ENCODE data around the gene NTN1. TPM values are rescaled to one million over a fixed set of nuclear protein-coding genes. Genes with fewer than 3 reads are reported as not detected.
A peak's percentile ranks its signal among the peaks of the same experiment; 100 is the strongest.

Gene NTN1
- total RNA-seq, 2 experiments from 2014 or later: 0.28 TPM; not detected in 1

DNA sequence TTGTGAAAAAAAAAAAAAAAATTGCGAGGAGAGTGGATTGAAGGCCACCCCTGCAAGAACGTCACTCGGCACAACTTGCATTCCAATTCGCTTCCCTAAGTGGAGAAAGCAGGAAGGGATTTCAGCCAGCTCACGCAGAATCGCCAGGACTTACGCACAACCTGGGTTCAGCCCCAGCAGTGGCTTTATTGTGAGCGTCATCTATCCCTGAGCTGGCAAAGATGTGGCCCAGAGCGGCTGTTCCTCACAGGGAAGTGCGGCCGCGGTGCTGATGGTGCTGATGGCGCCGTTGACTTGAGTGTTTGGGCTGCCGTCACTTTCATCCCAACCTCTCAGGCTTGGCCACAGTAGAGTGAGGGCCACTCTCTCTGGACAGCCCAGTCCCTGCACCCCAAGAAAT, 197.6 kb downstream of the NTN1 start:
- CTCF ChIA-PET: no interaction called here
- H3K27ac Mint-ChIP-seq: no peak overlapping the region

DNA sequence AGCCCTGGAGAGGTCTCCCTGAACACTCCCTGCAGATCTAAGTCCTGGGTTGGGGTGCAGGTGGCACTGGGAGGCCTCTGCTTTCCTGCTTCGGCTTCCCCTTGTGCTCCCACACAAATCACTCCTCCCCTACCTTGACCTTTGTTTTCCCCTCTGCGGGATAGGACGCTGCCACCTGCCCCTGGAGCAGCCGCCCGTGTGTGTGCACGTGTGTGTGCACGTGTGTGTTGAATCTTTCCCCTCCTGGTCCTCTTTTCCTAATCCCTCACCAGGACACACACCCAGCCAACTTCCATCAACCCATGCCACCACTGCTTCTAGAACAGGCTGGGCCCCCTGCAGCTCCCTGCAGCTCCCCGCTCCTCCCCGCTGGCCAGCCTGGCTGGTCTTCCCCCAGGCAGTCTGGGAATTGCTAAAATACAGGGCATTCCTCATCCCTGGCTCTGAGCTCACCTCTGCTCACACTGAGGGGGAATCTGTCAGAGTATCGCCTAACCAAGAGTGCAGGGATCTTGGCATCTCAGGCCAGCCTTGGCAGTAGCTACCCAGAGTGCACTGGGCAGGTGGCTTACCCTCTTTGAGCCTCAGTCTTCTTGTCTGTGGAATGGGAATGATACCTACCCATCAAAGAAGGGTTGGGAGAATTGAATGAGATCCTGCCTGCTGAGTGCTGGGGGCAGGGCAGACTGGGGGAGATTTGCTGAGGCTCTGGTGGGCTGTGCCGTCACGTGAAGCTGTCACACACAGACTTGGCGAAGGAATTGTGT, 198.5 kb downstream of the NTN1 start:
- DNase-seq: no peak
- Mint-ChIP-seq H3K27me3 (no peaks in the 10 kb centered on the region), H3K9me3 (ENCODE audit: low read depth) (peaks cover 15% of the 10 kb centered on the region), H3K27ac (no peak overlapping the region), H3K36me3 (no peaks in the 10 kb centered on the region), H3K4me3 (no peak overlapping the region), H3K4me1 (no peaks in the 10 kb centered on the region)
- no peak for ATAC-seq
- CTCF ChIA-PET: no interaction called here

More for the DNA sequence above, 197.6 kb downstream of the NTN1 start:
- ATAC-seq: no peak
- DNase-seq: no peak
- no peak overlapping the region for H3K4me3 Mint-ChIP-seq
- no peaks in the 10 kb centered on the region for H3K4me1 Mint-ChIP-seq
- H3K36me3 Mint-ChIP-seq: no peaks in the 10 kb centered on the region
- H3K27me3 Mint-ChIP-seq: no peaks in the 10 kb centered on the region
- H3K9me3 Mint-ChIP-seq (ENCODE audit: low read depth): peaks cover 15% of the 10 kb centered on the region

DNA sequence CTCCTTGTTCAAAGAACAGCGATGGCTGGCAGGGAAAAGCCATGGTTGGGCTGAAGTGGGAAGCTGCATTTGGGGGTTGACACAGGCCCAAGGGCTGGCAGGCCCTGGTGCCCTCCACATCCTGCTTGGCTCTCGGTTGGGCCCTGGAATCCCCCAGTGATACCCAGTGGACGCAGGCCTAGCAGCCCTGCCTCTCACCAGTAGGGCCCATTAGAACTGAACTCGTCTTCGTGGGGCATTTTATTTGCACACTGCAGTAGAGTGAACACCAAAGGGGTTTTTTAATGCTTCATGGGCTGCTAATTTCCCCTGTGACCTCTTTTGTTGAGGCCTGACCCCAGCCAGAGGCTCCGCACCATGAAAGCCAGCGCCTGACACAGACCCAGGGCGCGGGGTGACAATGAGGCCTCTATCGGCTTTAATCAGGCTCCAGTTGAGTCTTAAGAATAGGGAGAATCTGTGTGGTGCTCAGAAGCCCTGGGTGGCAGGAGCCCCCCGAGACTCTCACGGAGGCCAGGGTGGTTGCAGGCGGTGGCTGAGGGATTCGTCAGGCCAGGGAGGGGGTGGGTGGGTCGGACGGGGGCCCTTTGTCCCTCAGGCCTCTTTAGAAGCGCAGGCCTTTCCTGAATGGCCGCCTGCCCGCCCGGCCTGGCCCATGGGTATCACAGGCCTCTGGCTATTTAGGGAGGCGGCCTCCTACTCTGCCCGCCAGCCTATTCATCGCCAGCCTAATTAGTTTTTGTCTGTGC, 199.3 kb downstream of the NTN1 start:
- Mint-ChIP-seq H3K4me3 (no peak overlapping the region), H3K9me3 (ENCODE audit: low read depth) (peaks cover 10% of the 10 kb centered on the region), H3K36me3 (no peaks in the 10 kb centered on the region), H3K27ac (no peak overlapping the region), H3K4me1 (no peaks in the 10 kb centered on the region), H3K27me3 (no peaks in the 10 kb centered on the region)
- DNase-seq: no peak
- CTCF ChIA-PET: no interaction called here
- ATAC-seq: no peak

DNA sequence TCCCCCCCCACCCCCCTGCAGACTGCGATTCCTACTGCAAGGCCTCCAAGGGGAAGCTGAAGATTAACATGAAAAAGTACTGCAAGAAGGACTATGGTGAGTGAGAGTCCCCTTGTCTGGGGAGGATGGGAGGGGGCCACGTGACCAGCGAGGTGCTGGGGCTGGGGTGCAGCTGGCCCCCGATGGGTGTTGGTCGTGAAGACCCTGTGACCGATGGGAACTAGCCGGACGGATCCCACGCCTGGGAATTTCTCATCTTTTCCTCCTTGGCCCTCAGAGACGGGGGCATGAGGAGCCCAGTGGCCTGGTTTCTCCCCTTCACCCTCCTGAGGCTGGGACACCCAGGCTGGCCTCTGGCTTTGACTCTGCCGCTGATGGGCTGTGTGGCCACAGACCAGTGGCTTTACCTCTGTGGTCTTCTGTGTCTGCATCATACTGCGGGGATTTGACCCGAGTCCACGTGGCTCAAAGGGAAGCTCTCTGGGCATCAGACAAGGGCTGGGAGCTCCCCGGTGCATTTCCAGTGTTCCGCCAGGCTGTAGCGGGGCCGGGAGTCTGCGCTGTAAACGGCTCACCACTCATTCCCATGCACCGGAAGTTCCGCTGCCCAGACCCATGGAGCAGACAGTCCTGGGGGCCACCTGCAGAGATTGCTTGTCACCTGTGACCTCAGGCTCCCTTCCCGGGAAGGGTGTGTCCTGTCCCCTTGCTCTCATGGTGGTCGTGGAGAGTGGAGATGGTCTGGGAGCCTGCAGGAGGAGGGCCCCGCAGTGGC, 200.0 kb downstream of the NTN1 start:
- no peak for ATAC-seq
- H3K27ac Mint-ChIP-seq: no peak overlapping the region
- H3K36me3 Mint-ChIP-seq: no peaks in the 10 kb centered on the region
- no peaks in the 10 kb centered on the region for H3K27me3 Mint-ChIP-seq
- no peaks in the 10 kb centered on the region for H3K4me1 Mint-ChIP-seq
- CTCF ChIA-PET: no interaction called here
- no peak for DNase-seq
- H3K4me3 Mint-ChIP-seq: no peak overlapping the region
- peaks cover 3% of the 10 kb centered on the region for H3K9me3 Mint-ChIP-seq (ENCODE audit: low read depth)

DNA sequence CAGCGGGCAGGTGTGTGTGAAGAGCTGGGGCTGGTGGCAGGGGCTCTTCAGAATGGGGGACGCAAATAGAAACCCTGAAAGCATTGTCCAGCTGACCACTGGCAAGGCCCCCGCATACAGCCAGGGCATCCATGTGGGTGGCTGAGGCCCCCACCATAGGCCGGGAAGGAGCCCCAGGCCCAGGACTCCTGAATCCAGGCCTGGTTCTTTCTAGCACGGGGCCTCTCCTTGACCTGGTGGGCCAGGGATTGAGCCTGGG, 200.5 kb downstream of the NTN1 start:
- no peaks in the 10 kb centered on the region for H3K27me3 Mint-ChIP-seq
- no peak for ATAC-seq
- no peak for DNase-seq
- H3K27ac Mint-ChIP-seq: no peak overlapping the region
- CTCF ChIA-PET: no interaction called here
- no peak overlapping the region for H3K4me3 Mint-ChIP-seq
- H3K9me3 Mint-ChIP-seq (ENCODE audit: low read depth): peaks cover 2% of the 10 kb centered on the region
- H3K36me3 Mint-ChIP-seq: no peaks in the 10 kb centered on the region
- no peaks in the 10 kb centered on the region for H3K4me1 Mint-ChIP-seq

DNA sequence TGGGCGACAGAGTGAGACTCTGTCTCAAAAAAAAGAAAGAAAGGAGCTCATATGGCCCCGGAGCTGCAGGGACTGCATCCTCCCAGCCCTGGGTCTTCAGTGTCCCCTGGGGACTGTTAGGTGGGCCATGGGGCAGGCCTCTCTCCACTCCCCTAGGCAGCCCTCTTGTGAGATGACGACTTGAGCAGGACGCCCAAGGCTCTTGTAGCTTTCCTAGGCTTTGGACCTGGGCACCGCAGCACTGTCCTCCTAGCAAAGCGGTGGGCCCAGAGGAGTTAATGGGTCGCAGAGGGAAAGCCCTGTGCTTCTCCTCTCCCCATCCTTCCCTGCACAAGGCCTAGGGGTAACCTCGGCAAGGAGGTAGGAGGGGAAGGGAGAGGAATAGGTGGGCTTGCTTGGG, 202.2 kb downstream of the NTN1 start:
- Mint-ChIP-seq H3K27me3 (no peaks in the 10 kb centered on the region), H3K4me3 (no peak overlapping the region), H3K9me3 (ENCODE audit: low read depth) (no peaks in the 10 kb centered on the region), H3K36me3 (no peaks in the 10 kb centered on the region), H3K27ac (no peak overlapping the region), H3K4me1 (no peaks in the 10 kb centered on the region)
- ATAC-seq: no peak
- CTCF ChIA-PET: no interaction called here
- DNase-seq: no peak

DNA sequence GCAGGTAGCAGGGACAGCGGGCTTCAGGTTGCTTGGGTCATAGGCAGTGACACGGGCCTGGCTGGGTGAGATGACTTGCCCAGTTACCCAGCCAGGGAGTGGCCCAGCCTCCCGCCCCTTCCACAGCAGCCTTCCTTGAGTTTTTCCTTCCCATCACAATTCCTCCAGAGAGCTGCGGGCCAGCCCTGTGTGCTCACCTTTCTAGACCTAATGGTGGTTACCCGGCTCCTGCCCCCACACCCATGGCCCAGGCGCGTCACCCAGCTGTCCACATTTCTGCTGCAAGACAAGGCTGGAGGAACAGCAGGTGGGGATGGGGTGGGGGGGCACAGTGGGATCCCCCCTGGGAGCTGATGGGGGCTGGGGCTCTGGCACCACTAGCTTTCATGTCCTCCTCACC, 203.2 kb downstream of the NTN1 start:
- DNase-seq: no peak
- no peak overlapping the region for H3K27ac Mint-ChIP-seq
- H3K9me3 Mint-ChIP-seq (ENCODE audit: low read depth): no peaks in the 10 kb centered on the region
- H3K36me3 Mint-ChIP-seq: no peaks in the 10 kb centered on the region
- no peaks in the 10 kb centered on the region for H3K27me3 Mint-ChIP-seq
- no peak for ATAC-seq
- H3K4me3 Mint-ChIP-seq: no peak overlapping the region
- CTCF ChIA-PET: no interaction called here
- no peaks in the 10 kb centered on the region for H3K4me1 Mint-ChIP-seq

DNA sequence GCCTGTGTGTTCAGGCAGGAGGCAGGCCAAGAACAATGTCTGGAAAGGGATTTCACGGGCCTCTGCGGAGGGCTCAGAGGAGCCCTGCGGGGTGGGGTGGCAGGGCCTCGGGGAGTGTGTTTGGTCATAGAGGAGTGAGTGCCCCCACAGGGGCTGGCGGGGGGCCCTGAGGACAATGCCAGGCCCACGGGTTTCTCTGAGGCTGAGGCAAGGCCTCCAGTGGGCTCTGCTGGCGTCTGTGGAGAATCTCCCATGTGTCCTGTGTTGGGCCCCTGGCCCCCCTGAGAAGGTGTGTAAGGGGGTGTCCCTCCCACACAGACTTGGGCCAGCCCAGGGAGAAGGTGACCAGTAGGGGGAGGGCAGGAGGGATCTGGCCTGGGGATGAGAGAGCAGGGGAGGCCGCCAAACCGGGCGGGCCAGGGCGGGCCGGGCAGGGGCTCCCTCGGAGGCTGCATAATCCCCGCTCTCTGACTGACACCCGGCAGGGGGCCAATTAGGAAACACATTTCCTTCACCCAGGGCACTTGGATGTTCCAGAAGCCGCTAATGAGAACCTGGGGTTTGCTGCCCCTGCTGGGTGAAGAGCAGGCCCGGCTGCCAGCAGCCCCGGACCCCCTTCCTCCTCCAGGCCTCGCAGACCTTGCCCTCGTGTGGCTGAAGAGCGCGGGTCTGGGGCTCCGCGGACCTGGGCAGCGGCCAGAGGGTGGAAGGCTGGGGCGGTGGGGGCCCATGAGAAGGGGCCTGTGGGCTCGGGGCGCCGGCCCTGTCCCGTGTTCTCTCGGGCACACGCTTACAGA, 204.2 kb downstream of the NTN1 start:
- Mint-ChIP-seq H3K27me3 (no peaks in the 10 kb centered on the region), H3K4me3 (no peak overlapping the region), H3K4me1 (no peaks in the 10 kb centered on the region), H3K27ac (no peak overlapping the region), H3K36me3 (no peaks in the 10 kb centered on the region), H3K9me3 (ENCODE audit: low read depth) (no peaks in the 10 kb centered on the region)
- DNase-seq: no peak
- CTCF ChIA-PET: no interaction called here
- peak; percentile 9 for ATAC-seq

DNA sequence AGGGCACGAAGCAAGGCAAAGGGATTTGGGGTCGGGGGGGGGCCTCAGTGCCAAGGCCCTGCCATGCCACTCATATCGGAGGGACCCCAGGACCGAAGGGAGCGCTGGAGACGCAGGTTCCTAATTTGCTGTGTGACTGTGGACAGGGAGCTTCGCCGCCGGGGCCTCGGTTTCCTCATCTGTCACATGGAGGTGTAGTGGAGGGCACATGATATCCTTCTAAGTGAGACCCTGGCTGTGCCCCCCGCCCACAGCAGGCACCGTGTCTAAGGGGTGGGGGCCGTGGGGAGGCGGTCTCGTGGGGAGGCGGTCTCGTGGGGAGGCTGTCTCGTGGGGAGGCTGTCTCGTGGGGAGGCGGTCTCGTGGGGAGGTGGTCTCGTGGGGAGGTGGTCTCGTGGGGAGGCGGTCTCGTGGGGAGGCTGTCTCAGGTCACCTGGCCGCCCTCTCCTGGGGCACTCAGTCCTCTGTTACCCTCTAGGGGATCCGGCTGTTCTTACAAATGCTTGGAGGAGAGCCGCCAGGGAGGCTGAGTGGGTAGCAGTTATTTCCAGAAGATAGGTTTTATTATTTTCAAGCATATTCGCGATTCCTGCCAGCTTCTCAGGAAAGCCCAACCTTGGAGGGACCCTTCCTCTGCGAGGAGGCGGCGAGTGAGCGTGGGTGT, 205.0 kb downstream of the NTN1 start:
- CTCF ChIA-PET: no interaction called here

DNA sequence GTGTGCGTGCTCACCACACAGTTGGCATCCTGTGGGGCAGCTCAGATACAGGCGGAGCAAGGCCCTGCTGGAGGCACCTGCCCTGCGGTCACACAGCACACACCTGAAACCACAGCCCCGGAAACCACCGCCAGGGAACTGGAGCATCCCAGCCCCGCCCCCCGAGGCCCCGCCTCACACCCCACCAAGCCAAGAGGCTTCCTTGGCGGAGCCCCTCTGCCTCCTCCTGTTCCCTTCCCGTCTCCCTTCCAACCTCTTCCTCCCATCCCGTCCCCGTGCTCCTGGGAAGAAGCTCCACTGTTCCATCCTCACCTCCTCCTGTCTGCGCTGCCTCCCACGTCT, 205.5 kb downstream of the NTN1 start:
- no peaks in the 10 kb centered on the region for H3K36me3 Mint-ChIP-seq
- H3K4me1 Mint-ChIP-seq: no peaks in the 10 kb centered on the region
- DNase-seq (no peak), ATAC-seq (no peak)
- H3K9me3 Mint-ChIP-seq (ENCODE audit: low read depth): no peaks in the 10 kb centered on the region
- H3K4me3 Mint-ChIP-seq: no peak overlapping the region
- H3K27ac Mint-ChIP-seq: no peak overlapping the region
- no peaks in the 10 kb centered on the region for H3K27me3 Mint-ChIP-seq
- CTCF ChIA-PET: no interaction called here

More for the DNA sequence above, 205.0 kb downstream of the NTN1 start:
- Mint-ChIP-seq H3K27ac (no peak overlapping the region), H3K27me3 (no peaks in the 10 kb centered on the region), H3K4me3 (no peak overlapping the region), H3K9me3 (ENCODE audit: low read depth) (no peaks in the 10 kb centered on the region), H3K4me1 (no peaks in the 10 kb centered on the region), H3K36me3 (no peaks in the 10 kb centered on the region)
- ATAC-seq (no peak), DNase-seq (no peak)

DNA sequence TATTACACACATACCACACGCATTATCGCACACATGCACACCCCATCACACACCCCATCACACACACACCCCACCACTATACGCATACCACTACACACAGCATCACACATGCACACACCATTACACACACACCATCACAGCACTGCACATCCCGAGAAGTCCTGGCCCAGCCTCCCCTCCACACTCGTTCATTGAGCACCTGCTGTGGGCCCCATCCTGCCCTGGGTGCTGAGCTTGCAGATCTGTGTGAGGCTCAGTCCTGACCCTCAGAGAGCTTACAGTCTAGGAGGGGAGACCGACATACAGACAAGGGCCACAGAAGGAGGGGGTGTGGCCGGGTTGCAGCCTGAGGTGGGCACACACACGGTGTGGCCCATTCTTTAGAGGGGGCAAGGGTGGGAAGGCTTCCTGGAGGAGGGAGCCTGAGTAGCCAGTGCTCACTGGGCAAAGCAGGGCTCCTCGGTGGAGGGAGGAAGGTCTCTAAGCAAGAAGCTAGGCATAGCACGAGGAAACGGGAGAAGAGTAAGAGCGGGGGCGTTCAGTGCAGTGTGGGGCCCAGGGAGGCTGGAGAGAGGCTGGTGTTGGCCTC, 206.6 kb downstream of the NTN1 start:
- CTCF ChIA-PET: no interaction called here
- no peaks in the 10 kb centered on the region for H3K4me1 Mint-ChIP-seq
- no peak for DNase-seq
- no peak overlapping the region for H3K27ac Mint-ChIP-seq
- no peaks in the 10 kb centered on the region for H3K27me3 Mint-ChIP-seq
- no peak for ATAC-seq
- H3K9me3 Mint-ChIP-seq (ENCODE audit: low read depth): no peaks in the 10 kb centered on the region
- no peak overlapping the region for H3K4me3 Mint-ChIP-seq
- no peaks in the 10 kb centered on the region for H3K36me3 Mint-ChIP-seq

DNA sequence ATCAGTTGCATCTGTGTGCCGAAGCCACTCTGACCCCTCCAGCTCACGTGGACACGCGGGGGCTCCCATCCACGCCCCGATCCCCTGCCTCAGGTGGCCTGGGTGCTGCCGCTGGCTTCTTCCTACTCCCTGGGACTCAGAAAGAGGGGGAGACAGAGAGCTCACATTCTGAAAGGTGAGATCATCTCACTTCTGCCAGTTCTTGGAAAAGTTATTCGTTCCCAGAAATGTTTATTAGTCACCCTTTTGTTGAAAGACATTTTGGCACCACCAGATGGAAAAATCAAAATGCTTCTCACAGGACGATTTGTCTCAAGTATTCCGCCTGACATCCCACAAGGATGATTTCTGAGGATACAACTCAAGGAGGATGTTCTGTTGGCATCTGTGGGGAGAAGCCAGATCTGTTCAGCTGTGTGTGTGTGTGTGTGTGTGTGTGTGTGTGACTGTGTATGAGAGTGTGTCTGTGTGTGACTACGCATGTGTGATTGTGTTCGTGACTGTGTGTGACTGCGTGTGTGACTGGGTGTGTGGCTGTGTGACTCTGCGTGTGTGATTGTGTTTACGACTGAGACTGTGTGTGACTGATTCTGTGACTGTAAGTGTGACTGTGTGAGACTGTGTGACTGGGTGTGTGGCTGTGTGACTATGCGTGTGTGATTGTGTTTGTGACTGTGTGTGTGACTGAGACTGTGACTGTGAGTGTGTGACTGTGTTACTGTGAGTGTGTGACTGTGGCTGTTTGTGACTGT, 207.3 kb downstream of the NTN1 start:
- Mint-ChIP-seq H3K4me1 (no peaks in the 10 kb centered on the region), H3K36me3 (no peaks in the 10 kb centered on the region), H3K9me3 (ENCODE audit: low read depth) (no peaks in the 10 kb centered on the region), H3K27ac (no peak overlapping the region), H3K4me3 (no peak overlapping the region), H3K27me3 (peaks cover 3% of the 10 kb centered on the region)
- ATAC-seq (no peak), DNase-seq (no peak)
- CTCF ChIA-PET: no interaction called here
